ENCODE measurements around the gene VWDE. TPM values are rescaled to one million over a fixed set of nuclear protein-coding genes. Genes with fewer than 3 reads are reported as not detected.
"Not testable (repeated sequence)": the region's sequence is repeated elsewhere in the genome, so short reads cannot be mapped to it uniquely, and the experiment has no call there.

VWDE gene
- total RNA-seq, 1 donor from 2014 or later = not detected

DNA sequence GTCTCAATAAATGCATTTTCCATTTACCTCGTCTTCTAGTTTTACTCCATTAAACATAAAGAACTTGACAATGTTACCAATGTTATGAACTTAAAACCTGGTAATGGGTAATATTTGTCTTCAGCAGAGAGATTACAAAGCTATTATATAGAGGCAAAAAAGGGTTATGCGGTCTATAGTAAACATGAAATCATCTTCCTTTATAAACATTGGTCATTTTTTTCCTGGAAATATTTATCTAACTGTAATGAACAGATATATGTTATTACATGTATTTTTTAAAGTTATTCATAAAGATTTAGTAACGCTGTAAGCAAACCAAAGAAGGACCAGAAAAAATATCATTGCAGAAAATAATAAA lies 1.3 kb downstream of the VWDE start:
- DNase-seq (ENCODE audit: low read depth) = no peak

DNA sequence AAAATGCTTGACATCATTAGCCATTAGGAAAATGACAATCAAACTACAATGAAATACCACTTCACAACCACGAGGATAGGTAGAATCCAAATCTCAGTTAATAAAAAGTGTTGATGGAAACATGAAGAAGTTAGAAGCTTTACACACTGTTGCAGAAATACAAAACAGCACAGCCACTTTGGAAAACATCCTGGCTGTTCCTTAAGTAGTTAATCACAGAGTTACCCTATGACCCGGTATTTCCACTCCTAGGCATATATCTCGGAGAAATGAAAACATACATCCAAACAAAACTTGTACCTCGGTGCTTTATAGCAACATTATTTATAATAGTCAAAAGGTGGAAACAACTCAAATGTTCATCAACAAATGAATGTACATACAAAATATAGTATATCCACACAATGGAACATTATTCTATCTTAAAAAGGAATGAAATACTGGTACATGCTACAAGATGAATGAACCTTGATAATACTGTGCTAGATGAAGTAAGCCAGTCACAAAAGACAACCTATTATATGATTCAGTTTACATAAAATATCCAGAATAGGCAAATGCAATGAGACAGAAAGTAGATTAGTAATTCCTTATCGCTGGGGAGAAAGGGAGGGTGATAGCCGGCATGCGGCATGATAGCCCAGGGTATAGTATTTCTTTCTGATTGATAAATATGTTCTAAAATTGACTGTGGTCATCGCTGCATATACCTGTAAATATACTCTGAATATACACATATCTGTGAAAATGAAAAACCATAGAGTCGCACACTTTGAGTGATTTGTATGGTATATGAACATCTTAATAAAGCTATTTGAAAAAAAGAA lies 1.9 kb downstream of the VWDE start:
- DNase-seq (ENCODE audit: low read depth) = no peak

DNA sequence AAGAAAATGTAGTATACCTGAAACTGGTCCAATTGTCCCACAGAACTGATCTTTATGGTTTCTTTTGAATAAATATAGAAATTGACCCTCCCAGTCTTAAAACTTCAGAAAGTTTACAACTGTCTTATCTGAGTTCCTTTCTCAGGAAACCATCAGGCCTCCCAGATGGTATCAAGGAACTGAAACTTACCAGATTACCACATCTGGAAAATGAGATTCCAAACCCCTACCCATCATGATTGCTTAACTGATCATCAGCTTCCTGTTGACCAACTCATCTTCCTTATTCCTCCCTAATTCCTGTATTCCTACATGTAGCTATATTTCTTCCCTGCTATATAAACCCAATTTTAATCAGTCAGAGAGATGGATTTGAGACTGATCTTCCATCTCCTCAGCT lies 5.5 kb downstream of the VWDE start:
- DNase-seq (ENCODE audit: low read depth) = no peak

GRCh38 chr7:12397671-12398070 lies 6.0 kb downstream of the VWDE start:
- DNase-seq (ENCODE audit: low read depth) = peak; percentile 57

DNA sequence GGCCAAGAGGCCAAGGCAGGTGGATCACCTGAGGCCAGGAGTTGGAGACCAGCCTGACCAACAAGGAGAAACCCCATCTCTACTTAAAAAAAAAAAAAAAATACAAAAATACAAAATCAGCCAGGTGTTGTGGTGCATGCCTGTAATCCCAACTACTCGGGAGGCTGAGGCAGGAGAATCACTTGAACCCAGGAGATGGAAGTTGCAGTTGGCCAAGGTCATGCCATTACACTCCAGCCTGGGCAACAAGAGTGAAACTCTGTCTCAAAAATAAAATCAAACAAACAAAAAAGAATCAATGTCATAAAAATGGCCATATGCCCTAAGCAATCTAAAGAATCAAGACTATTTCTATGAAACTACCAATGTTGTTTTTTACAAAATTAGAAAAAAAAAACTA lies 7.0 kb downstream of the VWDE start:
- not testable (repeated sequence) for DNase-seq (ENCODE audit: low read depth)

DNA sequence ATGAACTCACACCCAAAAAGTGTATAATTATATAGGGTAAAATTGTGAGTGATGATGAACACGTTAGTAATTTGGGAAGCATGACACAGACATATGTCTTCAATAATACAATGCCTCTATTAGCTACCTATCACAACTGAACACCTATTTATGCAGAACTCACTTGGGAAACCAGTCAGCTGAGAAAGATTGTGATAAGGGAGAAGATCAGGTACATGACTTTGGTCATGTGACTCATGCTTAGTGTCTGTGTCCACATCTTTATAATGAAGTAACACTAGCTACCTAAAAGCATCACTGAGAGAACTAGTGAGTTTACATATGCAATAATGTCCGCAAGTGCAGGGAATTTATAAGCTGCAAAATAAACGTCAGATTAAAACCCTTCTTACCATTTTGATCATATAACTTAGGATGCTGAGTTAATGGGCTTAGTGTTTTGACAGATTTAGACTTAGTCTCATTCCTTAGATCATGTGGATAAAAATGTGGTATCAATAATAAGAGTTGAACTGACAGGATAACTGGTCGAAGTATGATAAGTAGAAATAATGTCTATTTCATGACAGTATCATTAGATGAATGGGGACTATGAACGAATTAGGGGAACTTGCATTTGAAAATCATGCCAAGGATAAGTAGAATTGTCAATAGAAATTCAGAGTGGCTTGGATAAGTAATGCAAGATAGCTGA lies 11.6 kb downstream of the VWDE start:
- DNase-seq (ENCODE audit: low read depth) = no peak

- DNase-seq (ENCODE audit: low read depth) = peak; percentile 85
Observed at GRCh38 chr7:12389089-12389700, 14.5 kb downstream of the VWDE start.

DNA sequence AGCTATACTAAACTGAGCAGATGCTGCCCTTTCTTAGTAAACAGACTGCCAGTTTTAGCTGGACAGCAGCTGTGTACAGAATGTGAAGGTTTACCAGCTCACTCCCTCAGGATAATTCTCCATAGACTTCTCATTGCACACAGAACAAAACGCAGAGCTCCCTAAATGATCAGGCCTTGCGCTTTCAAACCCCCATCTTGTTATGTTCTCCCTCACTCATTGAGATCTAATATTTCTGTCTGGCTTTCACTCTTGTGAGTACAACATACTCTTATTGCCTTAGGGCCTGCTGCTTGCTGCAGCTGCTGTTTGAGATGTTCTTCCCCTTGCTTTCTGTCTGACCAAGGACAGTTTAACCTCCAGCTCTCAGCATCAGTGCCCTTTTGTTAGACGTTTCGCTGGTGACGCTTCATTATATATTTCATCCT lies 17.3 kb downstream of the VWDE start:
- peak; percentile 57 for DNase-seq (ENCODE audit: low read depth)

GRCh38 chr7:12385364-12385786 lies 18.3 kb downstream of the VWDE start:
- DNase-seq (ENCODE audit: low read depth) = no peak

GRCh38 chr7:12383377-12383776 lies 20.3 kb downstream of the VWDE start:
- no peak for DNase-seq (ENCODE audit: low read depth)

GRCh38 chr7:12378389-12378788 lies 25.3 kb downstream of the VWDE start:
- no peak for DNase-seq (ENCODE audit: low read depth)

DNA sequence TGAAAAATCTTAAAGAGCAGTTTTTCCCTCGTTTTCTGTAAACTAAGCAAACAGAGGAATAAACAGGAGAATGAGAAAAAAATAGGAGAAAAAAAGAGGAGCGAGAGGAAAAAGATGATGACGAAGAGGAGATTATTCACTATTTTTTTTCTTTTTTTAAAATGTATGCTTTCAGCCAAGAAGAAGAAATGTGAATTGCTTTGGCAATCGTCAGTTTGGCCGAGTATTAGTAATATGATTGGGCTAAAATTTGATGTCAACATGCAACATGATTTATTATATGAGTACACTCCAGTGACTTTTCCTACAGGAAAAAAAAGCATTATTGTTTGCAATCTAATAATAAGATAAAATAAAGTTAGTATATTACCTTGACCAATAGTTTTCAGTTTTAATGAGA lies 26.3 kb downstream of the VWDE start:
- no peak for DNase-seq (ENCODE audit: low read depth)

DNA sequence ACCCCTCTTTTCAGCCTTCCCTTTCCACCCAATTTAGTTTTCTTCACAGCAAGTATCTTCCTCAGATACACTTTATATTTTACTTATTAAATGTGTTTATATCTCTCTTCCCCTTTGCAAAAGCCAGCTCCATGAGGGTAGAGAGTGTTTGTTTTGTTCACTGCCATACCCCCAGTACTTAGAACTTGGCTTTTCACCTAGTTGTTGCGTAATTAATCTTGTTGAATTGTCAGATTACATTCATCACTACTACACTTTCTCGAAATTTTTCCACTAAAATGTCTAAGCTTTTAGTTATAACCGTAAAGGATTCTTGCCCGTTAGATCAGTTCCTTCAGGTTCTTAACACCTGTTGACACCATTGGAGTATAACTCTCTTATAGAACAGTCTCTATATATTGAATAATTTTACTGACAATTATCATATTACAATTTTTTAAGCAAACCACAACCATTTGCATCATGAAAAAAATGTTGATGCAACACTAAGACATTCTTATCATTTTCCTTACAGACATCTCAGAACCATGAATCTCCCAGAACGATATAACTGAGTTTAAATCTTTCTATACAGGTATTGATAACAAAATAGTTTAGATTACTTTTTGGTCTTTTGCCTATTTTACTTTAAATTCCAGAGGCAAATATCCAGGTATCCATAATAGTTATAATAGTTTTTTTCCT lies 29.9 kb downstream of the VWDE start:
- DNase-seq (ENCODE audit: low read depth) = no peak

DNA sequence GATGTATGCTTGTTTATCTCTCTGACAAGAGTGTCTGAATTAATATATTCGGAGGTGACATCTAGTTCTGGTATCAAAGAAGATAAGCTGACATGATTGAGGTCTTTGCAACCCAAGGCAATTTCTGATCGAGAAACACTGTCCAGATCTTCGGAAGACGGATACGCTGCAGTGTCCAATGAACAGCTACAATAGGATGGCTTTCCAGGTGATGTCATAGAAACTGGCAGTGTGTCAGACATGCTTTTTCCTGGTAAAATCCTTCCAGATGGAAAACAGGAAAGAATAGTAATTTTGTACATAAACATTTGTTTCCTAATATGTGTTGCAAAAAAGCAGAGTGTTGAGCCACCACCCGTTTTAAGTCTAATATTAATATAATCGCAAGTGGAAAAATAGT lies 33.4 kb downstream of the VWDE start:
- DNase-seq (ENCODE audit: low read depth) = no peak

GRCh38 chr7:12369756-12370155 lies 33.9 kb downstream of the VWDE start:
- DNase-seq (ENCODE audit: low read depth) = no peak

DNA sequence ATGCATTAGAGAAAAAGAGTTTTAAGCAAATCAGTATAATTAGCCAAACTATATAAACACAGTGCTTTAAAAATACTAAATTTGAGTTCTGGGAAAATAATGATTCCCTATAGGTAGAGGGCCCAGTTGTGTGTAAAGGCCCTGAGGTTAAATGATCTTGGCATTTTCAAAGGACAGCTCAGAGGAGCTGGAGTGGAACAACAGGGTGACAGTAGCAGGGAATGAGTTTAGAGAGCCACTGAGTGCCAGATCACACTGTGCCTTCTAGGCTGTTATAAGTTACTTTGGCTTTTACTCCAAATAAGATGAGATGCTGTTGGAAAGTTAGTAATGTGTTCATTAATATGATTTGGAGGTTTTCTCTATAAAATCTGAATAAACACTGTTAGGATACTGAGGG lies 34.6 kb downstream of the VWDE start:
- DNase-seq (ENCODE audit: low read depth) = no peak

- DNase-seq (ENCODE audit: low read depth) = no peak
Observed at GRCh38 chr7:12360948-12361347, 42.7 kb downstream of the VWDE start.

GRCh38 chr7:12358694-12359093 lies 45.0 kb downstream of the VWDE start:
- no peak for DNase-seq (ENCODE audit: low read depth)

DNA sequence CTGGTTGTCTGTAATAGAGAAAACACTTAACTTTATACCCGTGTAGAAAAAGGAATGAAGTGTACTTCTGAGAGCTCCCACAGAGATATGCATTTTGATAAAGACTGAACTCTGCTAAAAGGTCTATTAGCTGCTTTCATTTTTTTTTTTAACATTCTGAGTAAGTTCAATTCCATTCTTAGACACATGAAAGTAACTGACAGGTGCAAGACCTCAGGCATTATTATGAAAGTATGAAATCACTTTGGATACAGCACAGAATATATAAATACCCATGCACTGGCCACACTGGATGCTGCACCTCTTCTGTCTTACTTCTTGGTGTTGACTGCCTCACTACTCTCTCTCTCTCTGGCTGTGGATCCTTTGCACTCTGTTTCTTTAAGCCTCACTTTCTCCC lies 46.2 kb downstream of the VWDE start:
- DNase-seq (ENCODE audit: low read depth) = peak; percentile 36

DNA sequence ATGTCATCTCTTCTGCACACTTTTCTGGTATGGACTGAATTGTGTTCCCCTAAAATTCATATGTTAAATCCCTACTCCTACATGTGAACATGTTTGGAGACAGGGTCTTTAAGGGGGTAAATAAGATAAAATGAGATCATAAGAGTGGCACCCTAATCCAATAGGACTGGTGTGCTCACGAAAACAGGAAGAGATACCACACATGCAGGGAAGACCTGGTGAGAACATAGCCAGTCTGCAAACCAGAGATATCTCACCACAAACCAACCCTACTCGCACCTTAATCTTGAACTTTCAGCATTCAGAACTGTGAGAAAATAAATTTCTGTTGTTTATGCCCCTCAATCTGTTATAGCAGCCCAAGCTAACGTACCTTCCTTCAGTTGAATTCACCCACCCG lies 51.8 kb downstream of the VWDE start:
- no peak for DNase-seq (ENCODE audit: low read depth)

GRCh38 chr7:12350971-12351370 lies 52.7 kb downstream of the VWDE start:
- no peak for DNase-seq (ENCODE audit: low read depth)

- no peak for DNase-seq (ENCODE audit: low read depth)
Observed at GRCh38 chr7:12337095-12337494, 66.6 kb downstream of the VWDE start.
